IPS-20b (cell line): ENCODE results near the gene RSRC1.
"Not testable (repeated sequence)": the region's sequence is repeated elsewhere in the genome, so short reads cannot be mapped to it uniquely, and the experiment has no call there.

Source experiments
- H3K27ac ChIP-seq: one replicate; pipeline ENCODE4 v1.5.1; 2013; ENCODE audit warnings: low read length
- H3K27me3 ChIP-seq: 2 replicates; pipeline ENCODE4 v1.6.1; 2013; ENCODE audit warnings: mild to moderate bottlenecking, low read length, inconsistent platforms; ENCODE audit not compliant: insufficient read depth
- H3K36me3 ChIP-seq: 2 replicates; pipeline ENCODE4 v1.6.1; 2013; ENCODE audit warnings: low read depth, mild to moderate bottlenecking, inconsistent platforms, low read length, moderate library complexity; ENCODE audit not compliant: insufficient read depth
- H3K4me1 ChIP-seq: 2 replicates; pipeline ENCODE4 v1.6.1; 2013; ENCODE audit warnings: mild to moderate bottlenecking, control low read depth, inconsistent platforms, low read length, moderate library complexity; ENCODE audit not compliant: insufficient read depth
- H3K4me3 ChIP-seq: 2 replicates; pipeline ENCODE4 v1.5.1; 2013; ENCODE audit warnings: mild to moderate bottlenecking, low read length, inconsistent platforms
- H3K9ac ChIP-seq: 2 replicates; pipeline ENCODE4 v1.6.1; 2013; ENCODE audit warnings: low read depth, mild to moderate bottlenecking, inconsistent platforms, low read length, moderate library complexity
- H3K9me3 ChIP-seq: 2 replicates; pipeline ENCODE4 v1.6.1; 2013; ENCODE audit warnings: mild to moderate bottlenecking, low read depth, low read length, inconsistent platforms; ENCODE audit not compliant: insufficient read depth

RSRC1 gene

DNA sequence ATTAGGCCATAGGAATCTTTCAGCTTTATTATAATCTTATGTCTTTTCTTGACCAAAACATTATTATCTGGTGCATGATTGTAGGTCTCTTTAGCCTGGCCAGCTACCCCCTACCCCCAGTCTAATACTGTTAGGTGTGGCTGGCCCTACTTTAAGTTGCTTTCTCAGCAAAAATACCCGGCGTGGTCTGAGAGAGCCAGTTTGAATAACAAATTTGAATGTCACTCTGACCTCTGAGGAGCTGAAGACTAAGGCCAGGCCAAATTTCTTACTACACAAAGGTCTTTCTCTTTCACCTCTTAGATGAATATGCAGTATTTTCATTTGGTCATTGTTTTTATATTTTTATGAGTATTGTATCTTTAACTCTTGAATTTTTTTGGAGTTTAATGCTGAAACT, 272.6 kb downstream of the RSRC1 start:
- Histone ChIP-seq H3K36me3 (no peaks in the 10 kb centered on the region), H3K27me3 (no peaks in the 10 kb centered on the region), H3K27ac (no peak overlapping the region), H3K9ac (no peak overlapping the region), H3K4me3 (no peak overlapping the region), H3K9me3 (no peaks in the 10 kb centered on the region), H3K4me1 (no peaks in the 10 kb centered on the region)

DNA sequence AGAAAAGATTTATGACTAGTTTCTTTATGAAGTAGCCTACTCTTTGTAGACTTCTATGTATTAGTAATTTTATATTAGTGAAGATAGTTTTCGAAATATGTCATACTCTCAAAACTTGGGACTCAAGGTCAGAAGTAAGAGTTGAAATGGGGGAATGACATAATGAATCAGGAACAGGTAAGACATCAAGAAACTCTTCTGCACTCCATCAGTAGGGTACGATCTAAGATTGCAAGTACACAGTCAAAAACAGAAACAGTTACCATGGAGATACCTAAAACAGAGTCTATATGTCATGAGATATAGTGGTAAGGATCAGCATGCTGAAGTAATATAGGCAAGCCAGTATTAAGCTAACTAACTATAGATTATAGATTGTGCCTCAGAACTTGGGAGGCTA, 274.1 kb downstream of the RSRC1 start:
- Histone ChIP-seq H3K27ac (no peak overlapping the region), H3K36me3 (no peaks in the 10 kb centered on the region), H3K4me1 (no peaks in the 10 kb centered on the region), H3K27me3 (no peaks in the 10 kb centered on the region), H3K9ac (no peak overlapping the region), H3K9me3 (no peaks in the 10 kb centered on the region), H3K4me3 (no peak overlapping the region)

DNA sequence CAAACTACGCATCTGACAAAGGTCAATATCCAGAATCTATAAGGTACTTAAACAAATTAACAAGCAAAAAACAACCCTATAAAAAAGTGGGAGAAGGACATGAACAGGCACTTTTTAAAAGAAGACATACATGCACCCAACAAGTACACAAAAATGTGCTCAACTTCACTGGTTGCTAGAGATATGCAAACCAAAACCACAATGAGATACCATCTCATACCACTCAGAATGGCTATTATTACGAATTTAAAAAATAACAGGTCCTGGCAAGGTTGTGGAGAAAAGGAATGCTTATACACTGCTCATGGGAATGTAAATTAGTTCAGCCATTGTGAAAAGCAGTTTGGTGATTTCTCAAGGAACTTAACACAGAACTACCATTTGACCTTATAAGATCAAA, 285.5 kb downstream of the RSRC1 start:
- Histone ChIP-seq H3K9me3 (peaks cover 9% of the 10 kb centered on the region; the same call in 1 of the 2 replicates), H3K27ac (no peak overlapping the region), H3K36me3 (no peaks in the 10 kb centered on the region), H3K9ac (no peak overlapping the region), H3K27me3 (no peaks in the 10 kb centered on the region), H3K4me3 (no peak overlapping the region), H3K4me1 (no peaks in the 10 kb centered on the region)

DNA sequence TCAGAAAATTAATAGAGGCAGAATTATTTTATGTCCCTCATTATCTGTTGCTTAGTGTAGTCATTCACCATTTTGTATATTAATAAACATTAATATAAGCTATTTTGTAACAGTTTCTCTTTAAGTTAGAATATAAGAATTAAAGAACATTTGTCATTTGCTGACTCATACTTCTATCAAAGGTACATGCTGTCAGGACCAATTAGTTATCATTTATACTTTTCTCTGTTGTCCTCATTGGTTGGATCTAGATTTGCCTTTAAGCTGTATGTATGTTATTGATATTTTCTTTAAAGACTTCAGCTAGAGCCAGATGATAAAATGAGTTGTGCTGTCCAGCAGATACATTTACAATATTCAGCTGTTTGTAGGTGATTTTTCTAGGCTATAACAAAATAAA, 292.7 kb downstream of the RSRC1 start:
- H3K36me3 ChIP-seq, result no peaks in the 10 kb centered on the region
- no peak overlapping the region for H3K27ac ChIP-seq
- H3K27me3 ChIP-seq, result no peaks in the 10 kb centered on the region
- no peak overlapping the region for H3K9ac ChIP-seq
- H3K4me3 ChIP-seq, result no peak overlapping the region
- H3K9me3 ChIP-seq, result no peaks in the 10 kb centered on the region
- no peaks in the 10 kb centered on the region for H3K4me1 ChIP-seq

DNA sequence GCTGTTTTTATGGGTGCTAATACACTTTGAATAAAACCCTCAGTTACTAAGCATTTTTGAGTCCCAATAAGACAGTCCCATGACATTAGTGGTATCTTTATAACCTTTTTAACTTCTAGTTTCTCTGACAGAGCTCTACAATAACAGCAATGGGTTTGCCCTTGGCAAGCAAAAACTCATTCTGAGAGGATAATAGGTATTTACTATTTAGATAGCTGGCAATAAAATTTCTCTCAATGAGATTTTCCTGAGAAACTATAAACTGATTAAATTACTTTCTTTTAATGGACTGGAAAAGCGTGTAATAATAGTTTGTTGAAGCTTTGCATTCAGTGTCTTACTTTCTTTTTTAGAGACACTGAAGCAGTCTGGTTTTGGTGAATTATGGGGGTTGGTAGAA, 293.1 kb downstream of the RSRC1 start:
- H3K4me1 ChIP-seq, result no peaks in the 10 kb centered on the region

DNA sequence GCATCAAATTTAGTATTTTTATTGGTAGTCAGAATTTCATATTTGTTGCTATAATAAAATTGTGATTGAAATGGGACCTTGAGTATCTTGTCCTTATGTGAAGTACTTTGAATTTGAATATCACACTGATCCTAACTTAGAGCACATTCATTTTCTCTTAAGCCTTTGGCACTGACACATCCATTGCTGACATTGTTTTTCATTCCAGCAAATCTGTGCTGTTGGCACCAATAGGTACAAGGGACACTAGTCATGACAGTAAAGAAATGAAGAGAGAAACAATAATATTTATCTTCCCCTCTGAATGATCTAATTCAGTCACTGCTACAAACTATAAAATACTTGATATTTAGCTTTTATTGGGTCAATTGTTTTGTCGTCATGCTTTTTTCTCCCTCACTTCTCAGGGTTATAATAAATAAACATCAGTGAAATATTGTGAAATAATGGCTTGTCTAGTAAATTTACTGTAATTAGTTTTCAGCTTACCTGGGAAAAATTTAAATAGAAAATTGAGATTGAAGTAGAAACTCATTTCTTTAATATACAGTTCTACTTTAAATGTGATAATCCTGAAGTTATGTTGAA, 294.3 kb downstream of the RSRC1 start:
- H3K4me1 ChIP-seq, result no peaks in the 10 kb centered on the region
- no peak overlapping the region for H3K27ac ChIP-seq
- H3K36me3 ChIP-seq, result no peaks in the 10 kb centered on the region
- no peak overlapping the region for H3K4me3 ChIP-seq
- H3K27me3 ChIP-seq, result no peaks in the 10 kb centered on the region
- no peaks in the 10 kb centered on the region for H3K9me3 ChIP-seq
- H3K9ac ChIP-seq, result no peak overlapping the region

More for the DNA sequence above, 293.1 kb downstream of the RSRC1 start:
- Histone ChIP-seq H3K27me3 (no peaks in the 10 kb centered on the region), H3K9me3 (no peaks in the 10 kb centered on the region), H3K27ac (no peak overlapping the region), H3K4me3 (no peak overlapping the region), H3K36me3 (no peaks in the 10 kb centered on the region), H3K9ac (no peak overlapping the region)

DNA sequence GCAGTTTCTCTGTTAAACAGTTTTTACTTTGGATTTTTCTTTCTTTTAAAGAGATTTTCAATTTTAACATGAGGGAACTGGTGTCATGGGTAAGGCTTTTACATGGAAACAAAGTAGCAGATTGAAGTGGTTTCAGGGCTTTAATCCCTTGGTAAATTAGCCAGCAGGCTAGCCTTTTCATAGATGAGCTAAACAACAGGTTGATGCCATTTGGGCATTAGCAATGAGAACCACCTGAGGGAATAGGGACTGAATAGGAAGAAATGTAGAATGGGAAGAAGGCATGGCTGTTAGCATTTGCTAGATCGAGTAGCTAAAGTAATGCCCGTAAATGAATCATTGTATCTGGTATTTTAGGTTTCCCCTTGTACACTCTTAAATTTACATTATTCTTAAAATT, 295.6 kb downstream of the RSRC1 start:
- H3K4me3 ChIP-seq, result no peak overlapping the region
- H3K9ac ChIP-seq, result no peak overlapping the region

DNA sequence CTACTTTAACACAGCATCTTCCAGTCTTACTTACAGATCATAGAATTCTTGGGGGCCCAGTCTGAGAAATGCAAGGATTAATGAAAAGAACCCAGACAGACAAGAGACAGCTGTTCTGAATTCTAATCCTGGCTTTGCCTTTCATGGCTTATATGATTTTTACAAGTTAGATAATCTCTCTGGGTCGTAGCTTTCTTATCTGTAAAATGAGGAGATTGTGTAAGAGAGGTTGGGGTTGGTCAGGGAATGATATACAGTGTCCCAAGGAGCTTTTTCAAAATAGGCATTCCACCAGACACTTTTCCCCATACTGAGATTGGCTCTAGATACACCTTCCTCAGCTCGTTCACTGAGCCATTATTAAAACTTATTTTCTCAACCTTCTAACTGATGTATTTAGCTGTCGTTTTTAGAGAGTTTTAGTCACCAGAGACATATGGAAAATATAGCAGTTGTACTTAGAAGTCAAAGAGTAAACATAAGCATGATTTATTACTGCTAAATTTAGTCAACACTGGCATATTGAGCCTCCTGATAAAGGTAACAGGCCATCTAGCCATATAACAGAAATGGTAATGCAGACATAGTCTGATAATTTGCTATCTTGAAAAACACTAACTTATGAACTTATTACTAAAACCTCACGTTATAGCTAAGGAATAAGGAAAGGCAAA, 298.1 kb downstream of the RSRC1 start:
- Histone ChIP-seq H3K36me3 (no peaks in the 10 kb centered on the region), H3K27me3 (no peaks in the 10 kb centered on the region), H3K4me3 (no peak overlapping the region), H3K9ac (no peak overlapping the region), H3K27ac (no peak overlapping the region), H3K4me1 (0 out of 2 replicates have a peak, but pooled peaks cover 3% of the 10 kb centered on the region), H3K9me3 (no peaks in the 10 kb centered on the region)

More for the DNA sequence above, 295.6 kb downstream of the RSRC1 start:
- Histone ChIP-seq H3K27ac (no peak overlapping the region), H3K9me3 (no peaks in the 10 kb centered on the region), H3K4me1 (no peaks in the 10 kb centered on the region), H3K27me3 (no peaks in the 10 kb centered on the region), H3K36me3 (no peaks in the 10 kb centered on the region)

DNA sequence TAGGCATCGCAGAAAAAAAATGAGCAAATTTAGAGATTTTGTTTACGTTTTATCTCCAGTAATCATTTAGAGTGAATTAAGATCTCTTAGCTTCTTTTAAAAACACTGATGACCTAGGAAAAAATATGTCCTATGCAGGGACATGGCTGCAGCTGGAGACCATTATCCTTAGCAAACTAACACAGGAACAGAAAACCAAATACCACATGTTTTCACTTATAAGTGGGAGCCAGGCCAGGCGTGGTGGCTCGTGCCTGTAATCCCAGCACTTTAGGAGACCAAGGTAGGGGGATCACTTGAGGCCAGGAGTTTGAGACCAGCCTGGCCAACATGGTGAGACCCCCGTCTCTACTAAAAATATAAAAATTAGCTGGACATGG, 298.6 kb downstream of the RSRC1 start:
- H3K9me3 ChIP-seq, H3K4me1 ChIP-seq, H3K27me3 ChIP-seq, H3K4me3 ChIP-seq, H3K27ac ChIP-seq, H3K36me3 ChIP-seq, H3K9ac ChIP-seq: not testable (repeated sequence)

DNA sequence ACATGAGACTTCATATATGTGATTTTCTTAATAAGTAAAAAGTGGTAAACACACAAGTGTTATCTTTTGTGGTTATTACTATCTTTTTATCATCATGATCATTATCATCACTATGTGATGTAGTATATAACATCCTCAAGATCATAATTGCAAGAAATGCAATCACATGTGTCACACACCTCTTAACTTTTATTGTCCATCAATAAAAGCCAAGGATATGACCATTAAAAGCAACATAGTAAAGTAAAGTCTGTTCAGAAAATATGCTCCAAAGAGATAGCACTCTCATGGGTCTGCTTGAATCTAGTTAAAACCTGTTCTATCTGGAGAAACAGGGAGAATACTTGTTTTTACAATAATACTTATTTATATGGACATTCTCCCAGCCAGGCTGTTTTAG, 308.1 kb downstream of the RSRC1 start:
- Histone ChIP-seq H3K4me3 (no peak overlapping the region), H3K36me3 (no peaks in the 10 kb centered on the region), H3K4me1 (no peaks in the 10 kb centered on the region), H3K27ac (no peak overlapping the region), H3K9ac (no peak overlapping the region), H3K9me3 (no peaks in the 10 kb centered on the region), H3K27me3 (no peaks in the 10 kb centered on the region)

DNA sequence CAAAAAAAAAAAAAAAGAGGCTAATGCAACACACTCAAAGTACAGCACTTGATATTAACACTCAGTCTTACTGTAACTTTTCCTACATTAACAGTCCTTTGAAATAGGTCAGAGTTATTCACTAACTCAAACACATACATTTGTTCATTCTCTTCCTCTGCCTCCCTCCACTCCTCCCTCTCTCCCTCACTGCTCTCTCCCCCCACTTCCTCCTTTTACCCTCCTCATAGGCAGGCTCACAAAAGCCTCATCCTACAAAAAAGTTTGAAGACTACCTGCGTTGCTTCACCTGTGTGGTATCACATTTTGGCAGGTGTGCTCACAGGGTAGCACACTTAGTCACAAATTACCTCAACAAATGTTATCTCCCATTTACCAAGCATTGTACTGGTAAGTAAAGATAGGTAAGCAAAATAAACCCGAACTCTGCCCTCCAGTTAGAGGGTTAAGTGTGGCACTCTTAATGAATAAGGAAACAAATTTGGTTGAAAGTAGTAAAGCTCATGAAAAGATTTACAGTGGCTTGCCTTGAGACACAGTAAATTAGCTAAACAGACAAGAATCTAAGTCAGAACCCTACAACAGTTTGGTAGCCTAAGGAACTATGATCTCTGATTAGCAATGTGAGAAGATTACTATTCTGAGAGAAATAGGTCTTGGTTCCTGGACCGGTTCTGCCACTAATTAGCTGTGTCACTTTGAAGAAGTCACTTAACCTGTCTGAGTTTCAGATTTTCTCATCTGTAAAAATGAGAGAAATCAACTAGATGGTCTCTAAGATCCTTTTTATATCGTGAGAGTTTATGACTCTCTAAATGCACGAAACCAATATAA, 310.1 kb downstream of the RSRC1 start:
- Histone ChIP-seq H3K4me1 (no peaks in the 10 kb centered on the region), H3K4me3 (no peak overlapping the region), H3K27ac (no peak overlapping the region), H3K9me3 (no peaks in the 10 kb centered on the region), H3K36me3 (no peaks in the 10 kb centered on the region), H3K27me3 (no peaks in the 10 kb centered on the region), H3K9ac (no peak overlapping the region)
